Endothelial cell of umbilical vein (primary cell): ENCODE data around the gene PKD2. TPM values are rescaled to one million over a fixed set of nuclear protein-coding genes. Genes with fewer than 3 reads are reported as not detected.

Source experiments
- BruUV-seq: library from RNA; stranded (reverse); fragments of 400-500 nt; replicated peaks from 2 replicates; lab custom pipeline; 2021; lab: Mats Ljungman, UMichigan
- CTCF ChIA-PET: fragments of 300-600, 350-600 bp; sonication (Branson Sonifier 250); formaldehyde crosslinking; loops from one replicate; lab custom pipeline; 2021; ENCODE audit warnings: antibody characterized with exemption, inconsistent platforms; lab: Charles Lee
- POLR2A ChIA-PET: fragments of 300-600, 350-600 bp; sonication (Branson Sonifier 250); formaldehyde crosslinking; loops from one replicate; lab custom pipeline; 2021; ENCODE audit warnings: antibody characterized with exemption, inconsistent platforms; lab: Charles Lee
- DNase-seq: peaks from one replicate; pipeline ENCODE4 v3.0.0-alpha.2; 2011; ENCODE audit warnings: low read depth, low spot score
- FAIRE-seq: peaks from 2 replicates; lab custom pipeline; 2011; peaks lifted over from hg19 to GRCh38; lab: Jason Lieb, UNC
- H2AFZ ChIP-seq: 2 replicates; pipeline ENCODE4 v1.6.0; 2012; ENCODE audit warnings: low read depth, low read length, control low read depth, inconsistent platforms
- H3K27ac ChIP-seq: 2 replicates; pipeline ENCODE4 v1.5.1; 2011; ENCODE audit warnings: low read depth, mild to moderate bottlenecking, control low read depth, low read length, moderate library complexity; ENCODE audit not compliant: insufficient read depth
- H3K27me3 ChIP-seq, 2 experiments: 2 replicates each; pipeline versions ENCODE4 v1.6.0 to v1.6.1; 2011; ENCODE audit warnings: low read length in 2 of 2, mixed read lengths in 1 of 2; ENCODE audit not compliant: control insufficient read depth in 2 of 2, insufficient read depth in 2 of 2
- H3K36me3 ChIP-seq, 2 experiments: 2 replicates in 1 of 2; 3 replicates in 1 of 2; pipeline ENCODE4 v1.5.1; 2011; ENCODE audit warnings: low read length in 2 of 2, mild to moderate bottlenecking in 1 of 2, moderate library complexity in 1 of 2; ENCODE audit not compliant: control insufficient read depth in 2 of 2, insufficient read depth in 2 of 2; ENCODE audit errors: extremely low read depth in 1 of 2
- H3K4me1 ChIP-seq: 3 replicates; pipeline ENCODE4 v1.5.1; 2011; ENCODE audit warnings: mild to moderate bottlenecking, low read length; ENCODE audit not compliant: control insufficient read depth, insufficient read depth; ENCODE audit errors: extremely low read depth
- H3K4me2 ChIP-seq: 2 replicates; pipeline ENCODE4 v1.6.1; 2011; ENCODE audit warnings: low read length, control low read depth, mixed read lengths; ENCODE audit not compliant: insufficient read depth
- H3K4me3 ChIP-seq, 3 experiments: fragments of 200-600 bp in 1 of 3; sonication (generic), shearing (Covaris generic) in 1 of 3; replicated peaks in 1 of 3; 2 replicates each; pipeline ENCODE4 v1.5.1; 2011 to 2016; ENCODE audit warnings: control low read depth in 3 of 3, low read length in 3 of 3, mild to moderate bottlenecking in 2 of 3, inconsistent platforms in 1 of 3, low read depth in 1 of 3, moderate library complexity in 1 of 3; ENCODE audit not compliant: insufficient read depth in 1 of 3
- H3K79me2 ChIP-seq: 2 replicates; pipeline ENCODE4 v1.6.0; 2012; ENCODE audit warnings: low read length, inconsistent platforms; ENCODE audit not compliant: control insufficient read depth, insufficient read depth
- H3K9ac ChIP-seq: replicated peaks from 2 replicates; pipeline ENCODE3; 2011; ENCODE audit warnings: low read length, control low read depth; ENCODE audit not compliant: insufficient read depth; ENCODE audit errors: extremely low read depth
- H3K9me1 ChIP-seq: replicated peaks from 3 replicates; pipeline ENCODE4 v1.6.0; 2011; ENCODE audit warnings: mild to moderate bottlenecking, low read length; ENCODE audit not compliant: control insufficient read depth, insufficient read depth; ENCODE audit errors: extremely low read depth
- H3K9me3 ChIP-seq: replicated peaks from 2 replicates; pipeline ENCODE4 v1.5.1; 2012; ENCODE audit warnings: low read length, inconsistent platforms; ENCODE audit not compliant: control insufficient read depth, insufficient read depth
- H4K20me1 ChIP-seq: replicated peaks from 2 replicates; pipeline ENCODE3; 2011; ENCODE audit warnings: mild to moderate bottlenecking, low read length; ENCODE audit not compliant: control insufficient read depth, insufficient read depth; ENCODE audit errors: extremely low read depth
- EZH2 ChIP-seq: IDR thresholded peaks from 2 replicates; pipeline ENCODE4 v1.6.1; 2012; ENCODE audit warnings: borderline replicate concordance, low read depth, mild to moderate bottlenecking, moderate library complexity, low read length, inconsistent platforms; ENCODE audit not compliant: severe bottlenecking
- FOS ChIP-seq: IDR thresholded peaks from 2 replicates; pipeline ENCODE4 v1.6.1; 2011; ENCODE audit warnings: mild to moderate bottlenecking, low read length, moderate library complexity, borderline replicate concordance; ENCODE audit not compliant: insufficient read depth
- GATA2 ChIP-seq: IDR thresholded peaks from 2 replicates; pipeline ENCODE4 v1.7.0; 2011; ENCODE audit warnings: low read depth, mild to moderate bottlenecking, moderate library complexity, mixed read lengths, low read length; ENCODE audit not compliant: insufficient read length, insufficient read depth
- JUN ChIP-seq: IDR thresholded peaks from 2 replicates; pipeline ENCODE4 v1.6.1; 2011; ENCODE audit warnings: borderline replicate concordance, low read depth; ENCODE audit not compliant: insufficient read length, insufficient read depth
- MYC ChIP-seq: IDR thresholded peaks from one replicate; pipeline ENCODE4 v1.6.1; 2011; ENCODE audit warnings: mild to moderate bottlenecking, low read depth, low read length
- POLR2A ChIP-seq: IDR thresholded peaks from 2 replicates; pipeline ENCODE4 v1.6.1; 2012; ENCODE audit warnings: low read depth, mild to moderate bottlenecking, control low read depth, low read length
- POLR2AphosphoS5 ChIP-seq: IDR thresholded peaks from 2 replicates; pipeline ENCODE4 v1.6.1; 2012; ENCODE audit warnings: low read depth, mild to moderate bottlenecking, control low read depth, low read length, moderate library complexity; ENCODE audit not compliant: insufficient read depth
- dilution Hi-C: fragments of 300-500 bp; cut with MboI; formaldehyde crosslinking; loops from one replicate; pipeline ENCODE4 v1.15.0; 2019; ENCODE audit warnings: low sequenced_read_pairs; ENCODE audit not compliant: extremely low pct_ligation_motif_present
- intact Hi-C: fragments of 100-400 bp; cut with micrococcal nuclease; formaldehyde crosslinking; loops from one replicate; pipeline ENCODE4 v1.10.0; 2022
- polyA plus RNA-seq, 4 experiments: library from polyadenylated mRNA; depleted of rRNA in 3 of 4; stranded (reverse) in 3 of 4; unstranded in 1 of 4; fragments of >200 nt; gene quantifications; 2 replicates each; pipeline versions ENCODE4 v1.2.1 to v1.2.3, GENCODE V29; 2011 to 2012; ENCODE audit warnings: missing spikeins in 1 of 4
- total RNA-seq: library from RNA; stranded (reverse); gene quantifications from 2 replicates; pipeline ENCODE4 v1.2.3, GENCODE V29; 2021
- TF ChIP-seq, protein P1 (sequence below), 2 donors: IDR thresholded peaks; 1 replicate in 1 of 2; 2 replicates in 1 of 2; pipeline ENCODE4 v1.5.1; 2011; ENCODE audit warnings: low read length in 2 of 2, mild to moderate bottlenecking in 2 of 2, moderate library complexity in 2 of 2, control low read depth in 1 of 2, inconsistent platforms in 1 of 2, low read depth in 1 of 2; ENCODE audit not compliant: insufficient read depth in 1 of 2; ENCODE audit errors: extremely low read depth in 1 of 2
- TF ChIP-seq, protein P2 (sequence below): IDR thresholded peaks from 2 replicates; pipeline ENCODE4 v1.6.1; 2011; ENCODE audit not compliant: insufficient read depth, insufficient read length

Gene PKD2
- total and polyA plus RNA-seq, 2 donors (not counting 3 experiments of a cell fraction or from before 2014, with no cell fraction given) = 23.1 to 27.0 TPM

DNA sequence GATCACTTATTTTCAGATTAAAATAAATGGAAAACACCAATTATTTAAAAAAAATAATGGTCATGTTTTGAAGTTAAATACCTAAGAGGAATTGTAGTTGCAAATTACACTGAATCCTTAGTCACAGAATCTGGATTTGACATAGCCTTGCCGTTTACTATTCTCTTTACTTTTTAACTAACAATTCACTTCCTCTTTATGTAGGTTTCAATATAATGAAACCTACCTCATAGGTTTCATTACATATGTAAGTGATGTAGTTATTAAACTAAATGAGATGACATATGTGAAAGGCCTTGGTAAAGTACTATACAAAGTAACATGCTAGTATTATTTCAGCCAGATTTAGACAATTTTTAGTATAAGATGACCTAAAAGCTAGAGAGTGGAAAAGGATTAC lies 25.4 kb upstream of the PKD2 start:
- H3K9me3 ChIP-seq = no peaks in the 10 kb centered on the region
- H3K4me3 ChIP-seq = no peak overlapping the region
- FAIRE-seq (no peak), DNase-seq (no peak)
- no peaks in the 10 kb centered on the region for H3K36me3 ChIP-seq
- intact Hi-C loops = no loop called here
- no peak overlapping the region for H2AFZ ChIP-seq
- dilution Hi-C loops = no loop called here
- H3K9ac ChIP-seq = no peak overlapping the region
- ChIA-PET CTCF (interaction anchor here (7.2 kb wide), 1 partner anchor 128 kb away, joined by 172 read pairs; no protein-coding TSS in a partner anchor), POLR2A (no interaction called here)
- H3K27ac ChIP-seq = no peak overlapping the region
- H4K20me1 ChIP-seq = no peaks in the 10 kb centered on the region
- no peaks in the 10 kb centered on the region for H3K79me2 ChIP-seq
- H3K27me3 ChIP-seq = peaks cover 0 to 2% of the 10 kb centered on the region in 2 experiments
- H3K9me1 ChIP-seq = no peaks in the 10 kb centered on the region
- BruUV-seq = no TSS peak
- TF ChIP-seq JUN = no peak
- TF ChIP-seq, protein P1, sequence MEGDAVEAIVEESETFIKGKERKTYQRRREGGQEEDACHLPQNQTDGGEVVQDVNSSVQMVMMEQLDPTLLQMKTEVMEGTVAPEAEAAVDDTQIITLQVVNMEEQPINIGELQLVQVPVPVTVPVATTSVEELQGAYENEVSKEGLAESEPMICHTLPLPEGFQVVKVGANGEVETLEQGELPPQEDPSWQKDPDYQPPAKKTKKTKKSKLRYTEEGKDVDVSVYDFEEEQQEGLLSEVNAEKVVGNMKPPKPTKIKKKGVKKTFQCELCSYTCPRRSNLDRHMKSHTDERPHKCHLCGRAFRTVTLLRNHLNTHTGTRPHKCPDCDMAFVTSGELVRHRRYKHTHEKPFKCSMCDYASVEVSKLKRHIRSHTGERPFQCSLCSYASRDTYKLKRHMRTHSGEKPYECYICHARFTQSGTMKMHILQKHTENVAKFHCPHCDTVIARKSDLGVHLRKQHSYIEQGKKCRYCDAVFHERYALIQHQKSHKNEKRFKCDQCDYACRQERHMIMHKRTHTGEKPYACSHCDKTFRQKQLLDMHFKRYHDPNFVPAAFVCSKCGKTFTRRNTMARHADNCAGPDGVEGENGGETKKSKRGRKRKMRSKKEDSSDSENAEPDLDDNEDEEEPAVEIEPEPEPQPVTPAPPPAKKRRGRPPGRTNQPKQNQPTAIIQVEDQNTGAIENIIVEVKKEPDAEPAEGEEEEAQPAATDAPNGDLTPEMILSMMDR (IDR thresholded peaks at IDR 0.05; ENCODE audit: extremely low read depth in 1 of 2, insufficient read depth in 1 of 2, low read depth in 1 of 2, low read length in 2 of 2) = no peak
- no peak for TF ChIP-seq POLR2A
- TF ChIP-seq GATA2 = no peak
- no peak for TF ChIP-seq MYC
- no peak for TF ChIP-seq POLR2AphosphoS5
- no peak for TF ChIP-seq FOS
- TF ChIP-seq, protein P2, sequence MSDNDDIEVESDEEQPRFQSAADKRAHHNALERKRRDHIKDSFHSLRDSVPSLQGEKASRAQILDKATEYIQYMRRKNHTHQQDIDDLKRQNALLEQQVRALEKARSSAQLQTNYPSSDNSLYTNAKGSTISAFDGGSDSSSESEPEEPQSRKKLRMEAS = no peak
- TF ChIP-seq EZH2 = no peak
- H3K4me2 ChIP-seq = no peak overlapping the region
- no peaks in the 10 kb centered on the region for H3K4me1 ChIP-seq
